CMK (cell line): ENCODE data around the gene CCDC85A.

Experiments used
- DNase-seq: peaks from one replicate; pipeline ENCODE4 v3.0.0-alpha.2; 2010; ENCODE audit warnings: low read depth

CCDC85A gene

GRCh38 chr2:56372071-56372656, 188.4 kb downstream of the CCDC85A start:
- no peak for DNase-seq

- DNase-seq, result no peak
Observed at GRCh38 chr2:56375251-56375650, 191.5 kb downstream of the CCDC85A start.

- DNase-seq, result no peak
Observed at GRCh38 chr2:56376699-56377665, 193.2 kb downstream of the CCDC85A start.

- DNase-seq, result no peak
Observed at GRCh38 chr2:56379066-56379465, 195.3 kb downstream of the CCDC85A start.

GRCh38 chr2:56380861-56381260, 197.1 kb downstream of the CCDC85A start:
- no peak for DNase-seq

GRCh38 chr2:56382466-56382865, 198.7 kb downstream of the CCDC85A start:
- DNase-seq, result no peak

- no peak for DNase-seq
Observed at GRCh38 chr2:56386657-56387056, 202.9 kb downstream of the CCDC85A start.

- no peak for DNase-seq
Observed at GRCh38 chr2:56390644-56391043, 206.9 kb downstream of the CCDC85A start.

GRCh38 chr2:56410140-56410539, 226.3 kb downstream of the CCDC85A start:
- DNase-seq, result no peak

- DNase-seq, result no peak
Observed at GRCh38 chr2:56416500-56417176, 232.8 kb downstream of the CCDC85A start.
